ENCODE data around the gene PIM3. TPM values are rescaled to one million over a fixed set of nuclear protein-coding genes. Genes with fewer than 3 reads are reported as not detected.

PIM3 gene
- total and polyA plus RNA-seq, 4 donors = 11.0 to 74.9 (median 28.7) TPM

DNA sequence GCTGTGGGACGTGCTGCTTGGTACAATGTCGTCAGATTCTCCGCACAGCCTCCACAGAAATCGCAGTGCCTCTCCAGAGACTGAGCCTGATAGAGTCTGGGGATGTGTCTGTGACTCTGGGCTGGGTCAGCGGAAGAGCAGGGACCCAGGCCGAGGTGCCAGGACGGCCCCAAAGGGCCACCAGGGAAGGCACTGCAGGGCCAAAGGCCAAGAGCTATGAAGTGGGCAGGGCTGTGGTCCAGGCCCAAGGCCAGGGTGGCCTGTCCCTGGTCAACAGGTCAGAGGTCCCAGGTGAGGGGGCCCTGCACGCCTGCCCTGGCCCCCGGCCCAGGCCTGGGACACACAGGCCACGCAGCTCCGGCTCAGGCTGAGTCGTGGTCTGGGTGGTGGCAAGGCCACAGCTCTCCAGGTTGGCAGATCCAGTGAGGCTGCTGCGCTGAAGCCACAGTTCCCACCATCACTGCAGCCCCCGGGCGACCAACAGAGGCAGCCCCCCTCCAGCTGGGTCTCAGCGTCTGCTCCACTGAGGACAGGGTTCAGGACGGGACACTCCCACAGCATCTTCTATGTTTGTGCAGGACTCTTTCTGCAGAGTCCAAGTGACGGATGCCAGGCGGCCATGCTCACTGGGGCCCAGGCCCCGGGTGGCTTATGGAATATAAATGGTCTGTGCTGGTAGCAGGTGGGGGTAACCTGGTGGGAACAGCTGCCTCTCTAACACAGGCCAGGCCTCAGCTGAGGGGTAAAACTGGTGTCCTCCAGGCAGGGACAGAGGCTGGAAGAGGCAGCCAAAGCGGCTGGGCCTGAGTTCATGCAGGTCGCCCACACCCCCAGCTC is 4.8 kb upstream of the PIM3 start:
- H3K4me1 ChIP-seq (ENCODE audit: control insufficient read depth in 1 of 2, insufficient read depth in 2 of 2, low read length in 2 of 2) = no peaks in the 10 kb centered on the region
- H3K4me3 ChIP-seq (ENCODE audit: low read length in 2 of 2) = no peak overlapping the region
- intact Hi-C loops (cut with DNase I) = no loop called here
- H3K9me3 ChIP-seq (ENCODE audit: control insufficient read depth, low read length) = no peaks in the 10 kb centered on the region
- no peak overlapping the region for H3K27ac ChIP-seq (ENCODE audit: low read depth in 1 of 2, low read length in 2 of 2)
- WGBS, 2 donors = 94% methylated on average over 22 of the region's 22 CpGs
- peak in 1 of 2 donors; percentile 48 for DNase-seq
- H3K36me3 ChIP-seq (ENCODE audit: control insufficient read depth in 1 of 2, insufficient read depth in 2 of 2, low read length in 1 of 2) = no peaks in the 10 kb centered on the region
- no peak for ATAC-seq (ENCODE audit: low FRiP score)
- H3K27me3 ChIP-seq (ENCODE audit: control insufficient read depth in 1 of 2, insufficient read depth in 2 of 2, low read length in 1 of 2) = no peaks in the 10 kb centered on the region

DNA sequence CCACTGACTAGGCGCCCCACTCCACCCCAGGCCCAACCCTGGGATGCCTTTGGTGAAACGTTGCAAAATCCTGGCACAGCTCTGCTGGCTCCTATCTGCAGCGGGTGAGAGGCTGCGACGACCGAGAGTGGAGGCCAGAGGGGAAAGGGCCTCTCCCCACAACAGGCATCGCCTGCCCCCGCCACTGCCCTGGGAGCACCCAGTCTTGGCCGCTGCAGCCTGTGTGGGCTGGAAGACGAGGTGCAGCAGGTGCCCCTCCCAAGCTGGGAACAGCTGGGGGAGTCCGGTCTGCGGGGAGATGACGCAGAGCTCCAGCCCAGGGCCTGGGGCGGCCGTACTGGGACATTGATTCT is 4.2 kb upstream of the PIM3 start:
- ATAC-seq (ENCODE audit: low FRiP score) (no peak), DNase-seq (no peak)
- no peaks in the 10 kb centered on the region for H3K9me3 ChIP-seq (ENCODE audit: control insufficient read depth, low read length)
- 90 to 91% methylated on average over 15 of the region's 15 CpGs for WGBS, 2 donors
- no peaks in the 10 kb centered on the region for H3K27me3 ChIP-seq (ENCODE audit: control insufficient read depth in 1 of 2, insufficient read depth in 2 of 2, low read length in 1 of 2)
- no peak overlapping the region for H3K27ac ChIP-seq (ENCODE audit: low read depth in 1 of 2, low read length in 2 of 2)
- H3K4me3 ChIP-seq (ENCODE audit: low read length in 2 of 2) = no peak overlapping the region
- intact Hi-C loops (cut with DNase I) = no loop called here
- H3K4me1 ChIP-seq (ENCODE audit: control insufficient read depth in 1 of 2, insufficient read depth in 2 of 2, low read length in 2 of 2) = no peaks in the 10 kb centered on the region
- no peaks in the 10 kb centered on the region for H3K36me3 ChIP-seq (ENCODE audit: control insufficient read depth in 1 of 2, insufficient read depth in 2 of 2, low read length in 1 of 2)

DNA sequence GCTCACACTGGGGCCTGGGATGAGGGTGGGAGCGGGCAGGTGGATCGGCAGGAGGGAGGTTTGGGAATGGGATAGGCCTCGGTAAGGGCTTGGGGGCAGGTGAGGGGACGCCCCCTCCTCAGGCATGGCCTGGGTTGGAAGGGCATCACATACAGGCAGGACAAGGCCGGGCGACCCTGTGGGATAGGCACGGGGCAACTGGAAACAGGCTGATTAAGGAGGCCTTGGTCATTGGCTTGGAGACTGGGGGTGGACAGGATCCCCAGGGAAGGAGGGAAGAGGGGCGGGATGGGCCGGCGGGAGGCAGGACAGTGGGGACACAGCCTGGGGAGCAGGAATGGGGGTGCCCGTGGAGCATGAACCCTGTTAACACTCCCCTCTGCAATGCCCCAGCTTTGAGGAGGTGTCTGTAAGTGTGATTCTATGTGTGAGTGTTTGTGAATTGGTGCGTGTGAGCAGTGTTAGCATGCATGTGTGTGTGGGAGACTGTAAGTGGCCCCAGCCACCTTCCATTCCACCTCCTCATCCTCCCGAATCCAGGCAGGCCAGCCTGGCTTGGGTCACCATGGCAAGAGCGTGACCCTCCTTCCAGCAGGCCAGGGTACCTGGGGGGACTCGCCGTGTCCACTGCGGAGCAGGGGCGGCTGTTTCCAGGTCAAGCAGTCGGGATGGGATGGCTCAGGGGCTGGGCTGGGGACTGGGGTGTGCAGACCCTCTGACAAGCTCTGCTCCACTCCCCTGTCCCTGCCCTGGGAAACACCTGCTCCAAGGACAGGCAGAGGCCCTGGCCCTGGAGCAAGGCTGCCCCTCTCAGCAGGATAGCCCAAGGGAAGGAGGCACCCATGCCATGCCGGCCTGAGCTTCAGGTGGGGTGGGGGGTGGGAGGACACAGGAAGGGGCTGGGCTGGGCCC is 3.4 kb upstream of the PIM3 start:
- no peak overlapping the region for H3K4me3 ChIP-seq (ENCODE audit: low read length in 2 of 2)
- no peaks in the 10 kb centered on the region for H3K36me3 ChIP-seq (ENCODE audit: control insufficient read depth in 1 of 2, insufficient read depth in 2 of 2, low read length in 1 of 2)
- H3K4me1 ChIP-seq (ENCODE audit: control insufficient read depth in 1 of 2, insufficient read depth in 2 of 2, low read length in 2 of 2) = no peaks in the 10 kb centered on the region
- intact Hi-C loops (cut with DNase I) = no loop called here
- WGBS, 2 donors = 92 to 93% methylated on average over 19 to 20 of the region's 20 CpGs
- H3K9me3 ChIP-seq (ENCODE audit: control insufficient read depth, low read length) = no peaks in the 10 kb centered on the region
- DNase-seq (peak; percentile 44 to 52), ATAC-seq (ENCODE audit: low FRiP score) (no peak)
- no peaks in the 10 kb centered on the region for H3K27me3 ChIP-seq (ENCODE audit: control insufficient read depth in 1 of 2, insufficient read depth in 2 of 2, low read length in 1 of 2)
- H3K27ac ChIP-seq (ENCODE audit: low read depth in 1 of 2, low read length in 2 of 2) = no peak overlapping the region

DNA sequence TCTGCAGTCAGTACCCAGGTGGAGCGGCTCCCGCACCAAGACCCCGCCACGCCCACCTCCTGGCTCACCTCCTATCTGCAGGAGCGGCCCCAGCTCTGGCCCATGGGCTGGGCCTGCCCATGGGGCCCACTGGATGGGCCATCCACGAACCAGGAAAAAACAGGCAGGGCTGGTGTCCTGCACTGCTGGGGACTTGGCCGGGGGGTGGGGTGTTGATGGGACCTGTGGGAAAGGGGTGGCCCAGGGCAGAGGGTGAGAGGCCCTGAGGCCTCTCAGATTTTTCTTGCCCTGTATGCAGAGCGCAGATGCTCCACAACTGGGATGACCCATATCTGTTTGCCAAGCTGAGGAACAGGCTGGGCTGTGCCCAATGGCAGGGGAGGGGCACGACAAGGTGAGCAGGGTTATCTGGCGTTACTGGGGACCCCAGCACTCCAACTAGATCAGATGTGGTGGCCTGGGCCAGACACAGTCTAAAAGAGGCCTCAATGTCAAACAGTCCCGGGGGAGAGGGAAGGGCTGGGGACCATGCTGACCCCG is 2.7 kb upstream of the PIM3 start:
- no peak overlapping the region for H3K4me3 ChIP-seq (ENCODE audit: low read length in 2 of 2)
- ATAC-seq (ENCODE audit: low FRiP score) (no peak), DNase-seq (peak; percentile 48 to 66)
- H3K36me3 ChIP-seq (ENCODE audit: control insufficient read depth in 1 of 2, insufficient read depth in 2 of 2, low read length in 1 of 2) = peaks cover 0 to under 1% of the 10 kb centered on the region in 2 donors
- no peak overlapping the region for H3K27ac ChIP-seq (ENCODE audit: low read depth in 1 of 2, low read length in 2 of 2)
- WGBS, 2 donors = 92 to 95% methylated on average over 12 of the region's 12 CpGs
- H3K9me3 ChIP-seq (ENCODE audit: control insufficient read depth, low read length) = no peaks in the 10 kb centered on the region
- intact Hi-C loops (cut with DNase I) = loop anchor here in 1 of 2 donors (2.0 kb wide), 1 partner anchor 21 kb away; no protein-coding TSS in a partner anchor
- no peaks in the 10 kb centered on the region for H3K27me3 ChIP-seq (ENCODE audit: control insufficient read depth in 1 of 2, insufficient read depth in 2 of 2, low read length in 1 of 2)
- H3K4me1 ChIP-seq (ENCODE audit: control insufficient read depth in 1 of 2, insufficient read depth in 2 of 2, low read length in 2 of 2) = no peaks in the 10 kb centered on the region

DNA sequence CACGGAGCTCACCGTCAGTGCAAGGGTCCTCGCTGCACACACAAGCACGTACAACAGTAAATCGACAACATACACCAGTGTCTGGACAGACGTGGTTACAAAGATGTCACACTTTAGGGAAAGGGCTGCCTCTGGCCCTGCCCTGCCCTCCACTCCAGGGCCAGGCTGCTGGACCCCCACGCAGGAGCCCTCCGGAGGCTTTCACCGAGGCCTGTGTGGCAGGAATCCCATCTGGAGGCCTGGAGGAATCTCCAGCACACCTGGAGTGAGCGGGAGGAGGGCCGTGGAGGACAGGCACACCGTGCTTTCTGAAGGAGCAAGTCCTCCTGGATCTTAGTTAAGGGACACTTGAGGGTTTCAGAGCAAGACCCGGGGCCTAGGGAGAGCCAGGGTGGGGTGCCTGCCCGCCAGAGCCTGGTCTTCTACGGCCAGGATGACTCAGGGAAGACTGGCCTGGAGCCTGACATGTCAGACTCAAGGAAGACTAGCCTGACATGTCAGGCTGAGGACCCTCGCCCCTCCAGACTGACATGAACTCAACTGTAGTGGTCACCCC is 2.1 kb upstream of the PIM3 start:
- Histone ChIP-seq H3K4me3 (ENCODE audit: low read length in 2 of 2) (no peak overlapping the region), H3K27me3 (ENCODE audit: control insufficient read depth in 1 of 2, insufficient read depth in 2 of 2, low read length in 1 of 2) (no peaks in the 10 kb centered on the region), H3K27ac (ENCODE audit: low read depth in 1 of 2, low read length in 2 of 2) (no peak overlapping the region), H3K9me3 (ENCODE audit: control insufficient read depth, low read length) (no peaks in the 10 kb centered on the region), H3K4me1 (ENCODE audit: control insufficient read depth in 1 of 2, insufficient read depth in 2 of 2, low read length in 2 of 2) (no peaks in the 10 kb centered on the region), H3K36me3 (ENCODE audit: control insufficient read depth in 1 of 2, insufficient read depth in 2 of 2, low read length in 1 of 2) (peaks cover 0 to 3% of the 10 kb centered on the region in 2 donors)
- WGBS, 2 donors = 84 to 89% methylated on average over 16 of the region's 16 CpGs
- ATAC-seq (ENCODE audit: low FRiP score) (no peak), DNase-seq (peak in 1 of 2 donors; percentile 48)
- intact Hi-C loops (cut with DNase I) = loop anchor here in 1 of 2 donors (2.0 kb wide), 1 partner anchor 22 kb away; no protein-coding TSS in a partner anchor

DNA sequence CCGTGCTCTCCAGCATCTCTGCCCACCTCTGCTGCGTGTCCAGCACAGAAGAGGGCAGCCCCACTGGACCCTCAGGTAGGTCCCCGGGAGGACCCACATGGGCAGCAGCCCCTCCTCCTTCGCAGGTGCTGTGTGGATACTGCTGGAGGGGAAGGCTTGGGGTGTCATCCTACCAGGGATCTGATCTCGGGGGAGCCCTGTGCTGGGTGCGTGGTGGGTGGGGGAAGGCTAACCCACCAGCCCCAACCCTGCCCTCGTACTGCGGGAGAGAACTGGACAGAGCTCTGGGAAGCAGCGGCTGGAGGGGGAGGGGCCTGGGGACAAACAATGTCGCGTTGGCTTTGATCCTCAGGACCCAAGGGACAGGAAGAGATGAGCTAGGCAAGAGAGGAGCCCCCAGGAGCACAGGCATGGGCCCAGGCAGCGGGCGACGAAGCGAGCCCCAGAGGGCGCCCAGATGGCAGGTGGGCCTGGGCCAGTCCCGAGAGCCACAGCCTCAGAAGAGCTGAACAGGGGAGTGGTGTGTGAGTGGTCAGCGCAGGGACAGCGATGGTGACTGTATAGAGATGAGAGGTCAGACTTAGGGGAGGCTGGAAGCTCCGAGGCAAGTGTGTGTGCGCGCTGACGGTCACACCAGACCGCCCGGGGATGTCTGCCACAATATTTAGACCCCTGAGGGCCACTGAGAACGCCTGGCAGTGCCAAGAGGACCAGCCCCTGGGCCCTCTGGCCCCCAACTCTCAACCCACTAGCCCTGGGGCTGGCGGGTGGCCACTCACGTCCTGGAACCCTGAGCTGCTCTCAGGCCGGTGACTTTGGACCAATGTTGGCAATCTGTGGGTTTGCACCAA is 1.4 kb upstream of the PIM3 start:
- no peak overlapping the region for H3K27ac ChIP-seq (ENCODE audit: low read depth in 1 of 2, low read length in 2 of 2)
- intact Hi-C loops (cut with DNase I) = loop anchor here in 1 of 2 donors (2.0 kb wide), 1 partner anchor 22 kb away; no protein-coding TSS in a partner anchor
- H3K9me3 ChIP-seq (ENCODE audit: control insufficient read depth, low read length) = no peaks in the 10 kb centered on the region
- 84 to 85% methylated on average over 29 of the region's 29 CpGs for WGBS, 2 donors
- peaks cover 0 to 3% of the 10 kb centered on the region in 2 donors for H3K36me3 ChIP-seq (ENCODE audit: control insufficient read depth in 1 of 2, insufficient read depth in 2 of 2, low read length in 1 of 2)
- ATAC-seq (ENCODE audit: low FRiP score) (no peak), DNase-seq (peak; percentile 55 to 75)
- no peaks in the 10 kb centered on the region for H3K4me1 ChIP-seq (ENCODE audit: control insufficient read depth in 1 of 2, insufficient read depth in 2 of 2, low read length in 2 of 2)
- no peaks in the 10 kb centered on the region for H3K27me3 ChIP-seq (ENCODE audit: control insufficient read depth in 1 of 2, insufficient read depth in 2 of 2, low read length in 1 of 2)
- H3K4me3 ChIP-seq (ENCODE audit: low read length in 2 of 2) = no peak overlapping the region

DNA sequence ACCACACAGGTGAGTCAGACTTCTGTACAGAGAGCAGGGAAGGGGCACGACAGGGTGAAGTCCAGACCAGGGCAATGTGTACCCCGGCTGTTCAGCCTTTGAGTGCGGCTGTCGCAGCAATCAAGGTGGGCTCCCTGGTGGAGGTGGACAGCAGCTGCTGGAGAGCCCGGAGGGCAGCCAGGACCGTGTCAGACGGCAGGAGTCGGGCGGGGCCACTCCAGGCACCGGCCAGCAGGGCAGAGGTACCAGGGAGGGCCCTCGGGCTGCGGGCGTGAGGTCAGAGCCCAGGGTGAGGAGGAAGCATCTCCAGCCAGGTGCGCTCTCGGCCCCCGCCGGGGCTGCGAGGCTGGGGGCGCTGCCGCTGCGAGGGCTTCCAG is 802 bp upstream of the PIM3 start:
- WGBS, 2 donors = 13 to 15% methylated on average over 20 to 21 of the region's 21 CpGs
- peak in 1 of 2 donors; percentile 63 for DNase-seq
- peak; percentile 10 for ATAC-seq (ENCODE audit: low FRiP score)
- Histone ChIP-seq H3K4me3 (ENCODE audit: low read length in 2 of 2) (peak overlapping the region in 1 of 2 donors; percentile 19), H3K9me3 (ENCODE audit: control insufficient read depth, low read length) (no peaks in the 10 kb centered on the region), H3K27ac (ENCODE audit: low read depth in 1 of 2, low read length in 2 of 2) (peak overlapping the region in 1 of 2 donors; percentile 37), H3K36me3 (ENCODE audit: control insufficient read depth in 1 of 2, insufficient read depth in 2 of 2, low read length in 1 of 2) (peaks cover 0 to 3% of the 10 kb centered on the region in 2 donors), H3K4me1 (ENCODE audit: control insufficient read depth in 1 of 2, insufficient read depth in 2 of 2, low read length in 2 of 2) (no peaks in the 10 kb centered on the region), H3K27me3 (ENCODE audit: control insufficient read depth in 1 of 2, insufficient read depth in 2 of 2, low read length in 1 of 2) (no peaks in the 10 kb centered on the region)
- intact Hi-C loops (cut with DNase I) = loop anchor here (2.0 to 10.0 kb wide), 2 partner anchors 23 to 245 kb away; partner anchors contain the start of gene SELENOO (in 1 of the 2)

All from aorta (tissue), 5 donors.